Astrocyte of the cerebellum (primary cell): ENCODE measurements around the gene OAS1.

Experiments
- DNase-seq: peaks from one replicate; pipeline ENCODE4 v3.0.0-alpha.2; 2011; ENCODE audit warnings: low read depth
- H3K4me3 ChIP-seq: 2 replicates; pipeline ENCODE4 v1.5.1; 2011; ENCODE audit warnings: mild to moderate bottlenecking, low read depth, low read length, moderate library complexity
- CTCF ChIP-seq: IDR thresholded peaks from 2 replicates; pipeline ENCODE4 v1.5.1; 2012; ENCODE audit warnings: low read length, low read depth, moderate library complexity, mild to moderate bottlenecking; ENCODE audit errors: missing control alignments
- in situ Hi-C: cut with HindIII; loops from 2 replicates; pipeline ENCODE4 v1.10.0; 2017; ENCODE audit warnings: low sequenced_read_pairs

Gene OAS1

GRCh38 chr12:112967858-112968257, 61.1 kb downstream of the OAS1 start:
- DNase-seq = no peak
- no peak for TF ChIP-seq CTCF

More at GRCh38 chr12:112967858-112968257, 61.1 kb downstream of the OAS1 start:
- H3K4me3 ChIP-seq = no peak overlapping the region
- in situ Hi-C loops = no loop called here
